Lower leg skin (tissue), 3 donors: ENCODE data around the gene TXNL1.

Source experiments
- POLR2A ChIP-seq, 2 donors: fragments of 450-650 bp; IDR thresholded peaks; one replicate each; pipeline ENCODE4 v1.6.1; 2016 to 2017; ENCODE audit warnings: antibody characterized with exemption in 2 of 2, mild to moderate bottlenecking in 1 of 2, moderate library complexity in 1 of 2
- TF ChIP-seq, protein P1 (sequence below), 3 donors: fragments of 450-650 bp; IDR thresholded peaks; one replicate each; pipeline ENCODE4 v1.5.1; 2016; ENCODE audit warnings: antibody characterized with exemption in 3 of 3, mild to moderate bottlenecking in 3 of 3, moderate library complexity in 2 of 3

DNA sequence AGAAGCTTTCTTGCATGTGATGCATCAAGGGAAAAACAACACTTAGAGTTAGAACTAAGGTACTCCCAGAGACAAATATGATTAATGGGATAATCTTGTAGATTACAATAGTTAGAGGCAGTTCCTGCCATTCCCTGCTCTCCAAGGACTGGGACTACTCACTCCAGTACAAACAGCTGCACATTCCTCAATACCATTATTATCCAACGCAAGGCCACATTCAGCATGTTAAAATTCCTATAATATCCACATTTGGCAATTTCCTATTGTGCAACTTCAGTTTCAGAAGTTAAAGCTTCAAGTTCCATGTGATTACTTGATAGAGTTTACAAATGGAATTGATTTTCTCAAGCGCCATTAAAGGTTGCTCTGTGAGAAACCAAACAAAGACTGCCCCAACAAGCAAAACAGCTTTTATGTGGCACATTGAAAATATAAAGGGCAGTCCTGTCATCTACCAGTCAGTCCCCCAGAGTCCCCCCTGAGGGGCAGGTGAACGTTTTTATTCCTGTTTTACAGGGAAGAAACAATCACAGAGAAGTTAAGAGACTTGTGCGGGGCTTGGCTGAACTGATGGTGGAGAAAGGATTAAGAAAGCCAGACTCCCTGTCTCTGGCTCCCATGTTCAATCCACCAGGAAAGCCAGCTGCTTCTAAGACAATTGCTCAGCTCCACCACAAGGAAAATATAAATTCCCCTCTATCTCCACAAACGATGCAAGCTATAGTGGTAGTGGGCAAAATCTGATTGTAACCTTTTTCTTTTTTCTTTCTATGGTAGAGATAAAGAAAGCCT is 72.6 kb downstream of the TXNL1 start:
- TF ChIP-seq, protein P1, sequence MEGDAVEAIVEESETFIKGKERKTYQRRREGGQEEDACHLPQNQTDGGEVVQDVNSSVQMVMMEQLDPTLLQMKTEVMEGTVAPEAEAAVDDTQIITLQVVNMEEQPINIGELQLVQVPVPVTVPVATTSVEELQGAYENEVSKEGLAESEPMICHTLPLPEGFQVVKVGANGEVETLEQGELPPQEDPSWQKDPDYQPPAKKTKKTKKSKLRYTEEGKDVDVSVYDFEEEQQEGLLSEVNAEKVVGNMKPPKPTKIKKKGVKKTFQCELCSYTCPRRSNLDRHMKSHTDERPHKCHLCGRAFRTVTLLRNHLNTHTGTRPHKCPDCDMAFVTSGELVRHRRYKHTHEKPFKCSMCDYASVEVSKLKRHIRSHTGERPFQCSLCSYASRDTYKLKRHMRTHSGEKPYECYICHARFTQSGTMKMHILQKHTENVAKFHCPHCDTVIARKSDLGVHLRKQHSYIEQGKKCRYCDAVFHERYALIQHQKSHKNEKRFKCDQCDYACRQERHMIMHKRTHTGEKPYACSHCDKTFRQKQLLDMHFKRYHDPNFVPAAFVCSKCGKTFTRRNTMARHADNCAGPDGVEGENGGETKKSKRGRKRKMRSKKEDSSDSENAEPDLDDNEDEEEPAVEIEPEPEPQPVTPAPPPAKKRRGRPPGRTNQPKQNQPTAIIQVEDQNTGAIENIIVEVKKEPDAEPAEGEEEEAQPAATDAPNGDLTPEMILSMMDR (IDR thresholded peaks at IDR 0.05), result no peak
- no peak for TF ChIP-seq POLR2A (IDR thresholded peaks at IDR 0.05)
